ENCODE measurements around the gene PLAAT5.

PLAAT5 gene

GRCh38 chr11:63507511-63507910, 16.5 kb upstream of the PLAAT5 start:
- H3K27me3 ChIP-seq (replicated peaks in 2 of 5; ENCODE audit: control insufficient read depth in 4 of 5, insufficient read depth in 5 of 5, low read length in 4 of 5), result peaks cover 0 to 3% (median 0%) of the 10 kb centered on the region in 5 experiments
- H3K36me3 ChIP-seq (ENCODE audit: control insufficient read depth in 4 of 4, insufficient read depth in 4 of 4, low read length in 3 of 4), result no peaks in the 10 kb centered on the region
- peak overlapping the region in 1 of 7 experiments; percentile 13 for H3K4me3 ChIP-seq (ENCODE audit: control insufficient read depth in 1 of 7, extremely low read depth in 1 of 7, insufficient read depth in 4 of 7, low read depth in 2 of 7, low read length in 6 of 7)
- 71% methylated on average over 1 of the region's 2 CpGs for WGBS (ENCODE audit: insufficient coverage)
- no peak for DNase-seq
- POLR2A ChIA-PET, result interaction anchor here (0.6 to 1.0 kb wide), 2 partner anchors 59 to 231 kb away, joined by 3 read pairs; no protein-coding TSS in a partner anchor
- no peak overlapping the region for H3K27ac ChIP-seq (ENCODE audit: insufficient read depth in 1 of 2, low read depth in 1 of 2, low read length in 2 of 2, poor library complexity in 1 of 2, severe bottlenecking in 2 of 2)
- H3K9me3 ChIP-seq (ENCODE audit: control extremely low read depth in 1 of 5, control insufficient read depth in 4 of 5, insufficient read depth in 2 of 5, low read depth in 1 of 5, low read length in 4 of 5), result no peaks in the 10 kb centered on the region
- CTCF ChIA-PET, result interaction anchor here (0.6 to 12.9 kb wide), 12 partner anchors 12 to 188 kb away, joined by 3 to 140 read pairs (median 4); partner anchors contain the start of genes PLAAT2, PLAAT4 and PLAAT5
- peaks cover 16 to 67% (median 59%) of the 10 kb centered on the region in 4 experiments for H3K4me1 ChIP-seq (ENCODE audit: control extremely low read depth in 1 of 4, control insufficient read depth in 4 of 4, insufficient read depth in 4 of 4, low read length in 3 of 4)

DNA sequence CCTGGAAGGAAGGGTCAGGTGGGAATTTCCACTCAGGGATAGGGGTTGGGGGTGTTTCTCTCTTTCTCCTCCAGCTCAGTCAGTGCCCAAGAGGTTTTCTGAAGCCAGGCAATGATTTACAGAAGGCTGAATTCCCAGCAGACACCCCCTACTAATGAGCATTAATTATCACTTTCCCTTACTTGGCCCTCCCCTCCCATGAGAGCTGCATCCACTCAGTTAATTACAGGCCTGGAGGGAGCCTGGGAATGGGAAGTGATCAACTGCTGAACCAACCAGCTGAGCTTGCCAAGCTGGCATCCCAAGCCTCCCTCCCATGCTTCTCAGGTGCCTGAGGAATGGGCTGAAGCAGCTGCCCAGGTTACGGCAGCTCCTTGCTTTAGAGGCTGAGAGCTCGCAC, 15.9 kb upstream of the PLAAT5 start:
- POLR2A ChIA-PET, result no interaction called here
- Histone ChIP-seq H3K9me3 (ENCODE audit: control extremely low read depth in 1 of 5, control insufficient read depth in 4 of 5, insufficient read depth in 2 of 5, low read depth in 1 of 5, low read length in 4 of 5) (no peaks in the 10 kb centered on the region), H3K27ac (ENCODE audit: insufficient read depth in 1 of 2, low read depth in 1 of 2, low read length in 2 of 2, poor library complexity in 1 of 2, severe bottlenecking in 2 of 2) (no peak overlapping the region), H3K4me3 (ENCODE audit: control insufficient read depth in 1 of 7, extremely low read depth in 1 of 7, insufficient read depth in 4 of 7, low read depth in 2 of 7, low read length in 6 of 7) (peak overlapping the region in 1 of 7 experiments; percentile 30), H3K36me3 (ENCODE audit: control insufficient read depth in 4 of 4, insufficient read depth in 4 of 4, low read length in 3 of 4) (no peaks in the 10 kb centered on the region), H3K4me1 (ENCODE audit: control extremely low read depth in 1 of 4, control insufficient read depth in 4 of 4, insufficient read depth in 4 of 4, low read length in 3 of 4) (peaks cover 19 to 72% (median 62%) of the 10 kb centered on the region in 4 experiments), H3K27me3 (replicated peaks in 2 of 5; ENCODE audit: control insufficient read depth in 4 of 5, insufficient read depth in 5 of 5, low read length in 4 of 5) (peaks cover 0 to 3% (median 0%) of the 10 kb centered on the region in 5 experiments)
- WGBS (ENCODE audit: insufficient coverage), result 100% methylated on average over 2 of the region's 2 CpGs
- CTCF ChIA-PET, result interaction anchor here (1.1 to 12.9 kb wide), 9 partner anchors 13 to 129 kb away, joined by 3 to 140 read pairs (median 5); partner anchors contain the start of genes PLAAT4 and PLAAT5
- no peak for DNase-seq

DNA sequence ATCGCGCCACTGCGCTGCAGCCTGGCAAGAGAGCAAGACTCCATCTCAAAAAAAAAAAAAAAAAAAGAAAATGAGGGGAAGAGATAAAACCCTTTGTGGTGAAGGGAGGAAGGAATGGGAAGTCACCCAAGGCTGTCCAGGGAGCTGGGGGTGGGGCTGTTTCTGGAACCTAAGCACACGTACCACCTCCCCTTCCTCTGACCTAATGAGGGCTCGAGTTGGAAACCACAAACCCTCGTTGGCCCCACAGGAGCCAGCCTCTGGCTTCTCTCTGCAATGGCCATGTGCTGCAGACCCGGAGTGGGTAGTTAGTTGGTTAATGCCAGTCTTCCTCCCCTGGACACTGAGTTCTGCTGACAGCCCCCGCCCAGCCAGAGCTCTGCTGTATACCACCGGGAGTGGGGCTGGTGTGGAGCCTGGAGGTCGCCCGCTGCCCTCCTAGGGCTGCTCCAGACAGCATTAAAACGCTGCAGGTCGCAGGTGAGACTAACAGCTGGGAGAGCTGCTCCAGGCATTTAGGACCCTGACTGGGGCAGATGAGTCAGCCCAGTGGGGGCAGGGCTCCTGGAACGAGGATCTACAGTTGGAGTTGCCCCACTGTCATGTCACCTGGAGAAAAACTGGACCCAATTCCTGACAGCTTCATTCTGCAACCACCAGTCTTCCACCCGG, 15.0 kb upstream of the PLAAT5 start, which contains the start of gene LGALS12:
TSS of gene LGALS12 (plus strand) at position 228 of the 672 bp plus-strand sequence. CDS start at position 603, 375 bp downstream.
- Histone ChIP-seq H3K27ac (ENCODE audit: insufficient read depth in 1 of 2, low read depth in 1 of 2, low read length in 2 of 2, poor library complexity in 1 of 2, severe bottlenecking in 2 of 2) (no peak within 1 kb of the TSS), H3K4me1 (ENCODE audit: control extremely low read depth in 1 of 4, control insufficient read depth in 4 of 4, insufficient read depth in 4 of 4, low read length in 3 of 4) (peaks cover 19 to 65% (median 55%) of the 10 kb centered on the region in 4 experiments), H3K36me3 (ENCODE audit: control insufficient read depth in 4 of 4, insufficient read depth in 4 of 4, low read length in 3 of 4) (no peaks in the 10 kb centered on the region), H3K27me3 (replicated peaks in 2 of 5; ENCODE audit: control insufficient read depth in 4 of 5, insufficient read depth in 5 of 5, low read length in 4 of 5) (peaks cover 0 to 3% (median 0%) of the 10 kb centered on the region in 5 experiments), H3K4me3 (ENCODE audit: control insufficient read depth in 1 of 7, extremely low read depth in 1 of 7, insufficient read depth in 4 of 7, low read depth in 2 of 7, low read length in 6 of 7) (peak within 1 kb of the TSS in 5 of 7 experiments; percentile 15 to 57 (median 43)), H3K9me3 (ENCODE audit: control extremely low read depth in 1 of 5, control insufficient read depth in 4 of 5, insufficient read depth in 2 of 5, low read depth in 1 of 5, low read length in 4 of 5) (no peaks in the 10 kb centered on the region)
- WGBS (ENCODE audit: insufficient coverage), result 2% methylated on average over 11 of the region's 15 CpGs
- DNase-seq, result peak; percentile 94 to 98 (median 98)
- ChIA-PET CTCF (interaction anchor here (0.6 to 12.9 kb wide), 7 partner anchors 10 to 90 kb away, joined by 3 to 140 read pairs (median 3); partner anchors contain the start of genes PLAAT2, PLAAT4 and PLAAT5), POLR2A (interaction anchor here (0.8 to 1.1 kb wide), 3 partner anchors 15 to 30 kb away, joined by 3 to 6 read pairs (median 5); partner anchors contain the start of genes PLAAT4 and PLAAT5)

- peaks cover 17 to 57% (median 48%) of the 10 kb centered on the region in 4 experiments for H3K4me1 ChIP-seq (ENCODE audit: control extremely low read depth in 1 of 4, control insufficient read depth in 4 of 4, insufficient read depth in 4 of 4, low read length in 3 of 4)
- WGBS (ENCODE audit: insufficient coverage), result 31% methylated on average over 3 of the region's 4 CpGs
- no peak overlapping the region for H3K27ac ChIP-seq (ENCODE audit: insufficient read depth in 1 of 2, low read depth in 1 of 2, low read length in 2 of 2, poor library complexity in 1 of 2, severe bottlenecking in 2 of 2)
- no peaks in the 10 kb centered on the region for H3K36me3 ChIP-seq (ENCODE audit: control insufficient read depth in 4 of 4, insufficient read depth in 4 of 4, low read length in 3 of 4)
- no peak overlapping the region for H3K4me3 ChIP-seq (ENCODE audit: control insufficient read depth in 1 of 7, extremely low read depth in 1 of 7, insufficient read depth in 4 of 7, low read depth in 2 of 7, low read length in 6 of 7)
- peaks cover 0 to 7% (median 6%) of the 10 kb centered on the region in 5 experiments for H3K9me3 ChIP-seq (ENCODE audit: control extremely low read depth in 1 of 5, control insufficient read depth in 4 of 5, insufficient read depth in 2 of 5, low read depth in 1 of 5, low read length in 4 of 5)
- CTCF ChIA-PET, result interaction anchor here (0.6 to 12.9 kb wide), 7 partner anchors 11 to 47 kb away, joined by 3 to 140 read pairs (median 5); partner anchors contain the start of genes PLAAT4 and PLAAT5
- DNase-seq, result no peak
- POLR2A ChIA-PET, result interaction anchor here (0.8 to 1.1 kb wide), 2 partner anchors 14 to 31 kb away, joined by 3 to 6 read pairs; partner anchors contain the start of genes PLAAT4 and PLAAT5
- H3K27me3 ChIP-seq (replicated peaks in 2 of 5; ENCODE audit: control insufficient read depth in 4 of 5, insufficient read depth in 5 of 5, low read length in 4 of 5), result peaks cover 0 to 3% (median 0%) of the 10 kb centered on the region in 5 experiments
These were observed 14.1 kb upstream of the PLAAT5 start for GRCh38 chr11:63504933-63505586.

- ChIA-PET CTCF (interaction anchor here (1.1 to 12.9 kb wide), 5 partner anchors 15 to 80 kb away, joined by 3 to 140 read pairs (median 5); partner anchors contain the start of genes PLAAT4 and PLAAT5), POLR2A (no interaction called here)
- no peak overlapping the region for H3K27ac ChIP-seq (ENCODE audit: insufficient read depth in 1 of 2, low read depth in 1 of 2, low read length in 2 of 2, poor library complexity in 1 of 2, severe bottlenecking in 2 of 2)
- H3K4me1 ChIP-seq (ENCODE audit: control extremely low read depth in 1 of 4, control insufficient read depth in 4 of 4, insufficient read depth in 4 of 4, low read length in 3 of 4), result peaks cover 17 to 56% (median 48%) of the 10 kb centered on the region in 4 experiments
- H3K9me3 ChIP-seq (ENCODE audit: control extremely low read depth in 1 of 5, control insufficient read depth in 4 of 5, insufficient read depth in 2 of 5, low read depth in 1 of 5, low read length in 4 of 5), result peaks cover 0 to 15% (median 9%) of the 10 kb centered on the region in 5 experiments
- H3K36me3 ChIP-seq (ENCODE audit: control insufficient read depth in 4 of 4, insufficient read depth in 4 of 4, low read length in 3 of 4), result no peaks in the 10 kb centered on the region
- H3K4me3 ChIP-seq (ENCODE audit: control insufficient read depth in 1 of 7, extremely low read depth in 1 of 7, insufficient read depth in 4 of 7, low read depth in 2 of 7, low read length in 6 of 7), result no peak overlapping the region
- H3K27me3 ChIP-seq (replicated peaks in 2 of 5; ENCODE audit: control insufficient read depth in 4 of 5, insufficient read depth in 5 of 5, low read length in 4 of 5), result peaks cover 0 to 3% (median 0%) of the 10 kb centered on the region in 5 experiments
- 83% methylated on average over 1 of the region's 1 CpG for WGBS (ENCODE audit: insufficient coverage)
- DNase-seq, result no peak
These were observed 13.1 kb upstream of the PLAAT5 start for GRCh38 chr11:63504054-63504453.

DNA sequence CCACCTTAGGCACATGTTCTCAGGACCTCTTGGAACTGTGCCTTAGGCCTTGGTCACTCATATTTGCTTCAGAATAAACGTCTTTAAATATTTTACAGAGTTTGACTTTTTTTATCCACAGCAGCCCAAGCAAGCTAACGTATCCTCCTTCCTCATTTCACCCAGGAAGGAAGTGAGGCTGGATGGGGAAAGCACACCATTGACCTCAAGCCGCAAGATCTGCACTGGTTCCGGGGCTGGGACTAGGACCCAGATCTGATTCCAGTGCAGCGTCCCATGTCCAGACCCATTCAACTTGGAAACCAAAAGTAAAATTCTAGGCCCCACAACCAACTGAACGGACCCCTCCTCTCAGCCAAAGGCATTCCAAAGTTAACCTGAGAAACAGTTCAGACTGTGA, 12.5 kb upstream of the PLAAT5 start:
- no peak overlapping the region for H3K27ac ChIP-seq (ENCODE audit: insufficient read depth in 1 of 2, low read depth in 1 of 2, low read length in 2 of 2, poor library complexity in 1 of 2, severe bottlenecking in 2 of 2)
- H3K4me1 ChIP-seq (ENCODE audit: control extremely low read depth in 1 of 4, control insufficient read depth in 4 of 4, insufficient read depth in 4 of 4, low read length in 3 of 4), result peaks cover 17 to 50% (median 47%) of the 10 kb centered on the region in 4 experiments
- no peaks in the 10 kb centered on the region for H3K36me3 ChIP-seq (ENCODE audit: control insufficient read depth in 4 of 4, insufficient read depth in 4 of 4, low read length in 3 of 4)
- WGBS (ENCODE audit: insufficient coverage), result 95% methylated on average over 3 of the region's 6 CpGs
- peaks cover 0 to 19% (median 9%) of the 10 kb centered on the region in 5 experiments for H3K9me3 ChIP-seq (ENCODE audit: control extremely low read depth in 1 of 5, control insufficient read depth in 4 of 5, insufficient read depth in 2 of 5, low read depth in 1 of 5, low read length in 4 of 5)
- POLR2A ChIA-PET, result no interaction called here
- H3K4me3 ChIP-seq (ENCODE audit: control insufficient read depth in 1 of 7, extremely low read depth in 1 of 7, insufficient read depth in 4 of 7, low read depth in 2 of 7, low read length in 6 of 7), result no peak overlapping the region
- peaks cover 0 to 3% (median 0%) of the 10 kb centered on the region in 5 experiments for H3K27me3 ChIP-seq (replicated peaks in 2 of 5; ENCODE audit: control insufficient read depth in 4 of 5, insufficient read depth in 5 of 5, low read length in 4 of 5)
- CTCF ChIA-PET, result interaction anchor here (1.1 to 12.9 kb wide), 3 partner anchors 23 to 80 kb away, joined by 3 to 140 read pairs (median 5); partner anchors contain the start of gene PLAAT4
- DNase-seq, result no peak
